Loucy (cell line): ENCODE data around the gene STIL.

ENCODE experiments used
- EZH2phosphoT487 ChIP-seq: fragments of 200-600 bp; IDR thresholded peaks from 2 replicates; pipeline ENCODE4 v1.6.1; 2018; ENCODE audit warnings: antibody characterized with exemption, mild to moderate bottlenecking, moderate library complexity, borderline replicate concordance
- TF ChIP-seq, protein P1 (sequence below): fragments of 200-600 bp; sonication (generic); conservative IDR thresholded peaks from 2 replicates; pipeline ENCODE4 v1.5.1; 2014; ENCODE audit warnings: mild to moderate bottlenecking, antibody characterized with exemption, low read length

GRCh38 chr1:47201179-47201578, 112.8 kb downstream of the STIL start:
- TF ChIP-seq, protein P1, sequence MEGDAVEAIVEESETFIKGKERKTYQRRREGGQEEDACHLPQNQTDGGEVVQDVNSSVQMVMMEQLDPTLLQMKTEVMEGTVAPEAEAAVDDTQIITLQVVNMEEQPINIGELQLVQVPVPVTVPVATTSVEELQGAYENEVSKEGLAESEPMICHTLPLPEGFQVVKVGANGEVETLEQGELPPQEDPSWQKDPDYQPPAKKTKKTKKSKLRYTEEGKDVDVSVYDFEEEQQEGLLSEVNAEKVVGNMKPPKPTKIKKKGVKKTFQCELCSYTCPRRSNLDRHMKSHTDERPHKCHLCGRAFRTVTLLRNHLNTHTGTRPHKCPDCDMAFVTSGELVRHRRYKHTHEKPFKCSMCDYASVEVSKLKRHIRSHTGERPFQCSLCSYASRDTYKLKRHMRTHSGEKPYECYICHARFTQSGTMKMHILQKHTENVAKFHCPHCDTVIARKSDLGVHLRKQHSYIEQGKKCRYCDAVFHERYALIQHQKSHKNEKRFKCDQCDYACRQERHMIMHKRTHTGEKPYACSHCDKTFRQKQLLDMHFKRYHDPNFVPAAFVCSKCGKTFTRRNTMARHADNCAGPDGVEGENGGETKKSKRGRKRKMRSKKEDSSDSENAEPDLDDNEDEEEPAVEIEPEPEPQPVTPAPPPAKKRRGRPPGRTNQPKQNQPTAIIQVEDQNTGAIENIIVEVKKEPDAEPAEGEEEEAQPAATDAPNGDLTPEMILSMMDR, result no peak
- no peak for TF ChIP-seq EZH2phosphoT487
